Activated CD4-positive, alpha-beta T cell treated with anti-CD3 and anti-CD28 coated beads, Interleukin-2, amount 10 ng/mL, durations not matched to agents 7 days and 5 days (primary cell): ENCODE measurements around the gene IAH1. TPM values are rescaled to one million over a fixed set of nuclear protein-coding genes. Genes with fewer than 3 reads are reported as not detected.

ENCODE experiments used
- CTCF ChIA-PET: fragments of 350-600 bp; sonication (Branson Sonifier 250); formaldehyde crosslinking; loops from one replicate; lab custom pipeline; 2021; ENCODE audit warnings: antibody characterized with exemption; lab: Charles Lee
- POLR2A ChIA-PET: fragments of 350-600 bp; sonication (Branson Sonifier 250); formaldehyde crosslinking; loops from one replicate; lab custom pipeline; 2021; ENCODE audit warnings: antibody characterized with exemption; lab: Charles Lee
- DNase-seq: peaks from one replicate; pipeline ENCODE4 v3.0.0-alpha.2; 2020
- H3K27ac Mint-ChIP-seq: one replicate; pipeline ENCODE4 v1.8.0; 2021; ENCODE audit warnings: mild to moderate bottlenecking, moderate library complexity, mixed read lengths
- H3K27me3 Mint-ChIP-seq: one replicate; pipeline ENCODE4 v1.8.0; 2021; ENCODE audit warnings: mixed read lengths
- H3K36me3 Mint-ChIP-seq: one replicate; pipeline ENCODE4 v1.8.0; 2021; ENCODE audit warnings: low read depth, mixed read lengths
- H3K4me1 Mint-ChIP-seq: one replicate; pipeline ENCODE4 v1.8.0; 2021; ENCODE audit warnings: mixed read lengths
- H3K4me3 Mint-ChIP-seq: one replicate; pipeline ENCODE4 v1.8.0; 2021; ENCODE audit warnings: mild to moderate bottlenecking, moderate library complexity, mixed read lengths
- H3K9me3 Mint-ChIP-seq: one replicate; pipeline ENCODE4 v1.8.0; 2021; ENCODE audit warnings: mixed read lengths
- total RNA-seq, 2 experiments: library from RNA; stranded (reverse); gene quantifications; one replicate each; pipeline ENCODE4 v1.2.3, GENCODE V29; 2021

IAH1 gene
- total RNA-seq, 2 experiments from 2014 or later: 58.1 to 64.4 TPM

GRCh38 chr2:9478526-9478925 is 4.2 kb downstream of the IAH1 start:
- no peak overlapping the region for H3K27ac Mint-ChIP-seq
- H3K4me1 Mint-ChIP-seq: peaks cover 49% of the 10 kb centered on the region
- POLR2A ChIA-PET: interaction anchor here (0.6 kb wide), 1 partner anchor 77 kb away, joined by 5 read pairs; no protein-coding TSS in a partner anchor
- CTCF ChIA-PET: no interaction called here
- peaks cover 3% of the 10 kb centered on the region for H3K9me3 Mint-ChIP-seq
- H3K4me3 Mint-ChIP-seq: no peak overlapping the region
- peaks cover 55% of the 10 kb centered on the region for H3K36me3 Mint-ChIP-seq
- no peak for DNase-seq
- H3K27me3 Mint-ChIP-seq: no peaks in the 10 kb centered on the region

GRCh38 chr2:9480157-9480556 is 5.8 kb downstream of the IAH1 start:
- peaks cover 68% of the 10 kb centered on the region for H3K36me3 Mint-ChIP-seq
- no peak overlapping the region for H3K27ac Mint-ChIP-seq
- H3K27me3 Mint-ChIP-seq: no peaks in the 10 kb centered on the region
- no peak for DNase-seq
- H3K4me1 Mint-ChIP-seq: peaks cover 44% of the 10 kb centered on the region
- CTCF ChIA-PET: interaction anchor here (0.8 to 1.5 kb wide), 2 partner anchors 9 to 23 kb away, joined by 3 to 4 read pairs; no protein-coding TSS in a partner anchor
- H3K9me3 Mint-ChIP-seq: peaks cover 3% of the 10 kb centered on the region
- no peak overlapping the region for H3K4me3 Mint-ChIP-seq
- POLR2A ChIA-PET: no interaction called here

- DNase-seq: no peak
- Mint-ChIP-seq H3K27me3 (no peaks in the 10 kb centered on the region), H3K9me3 (no peaks in the 10 kb centered on the region), H3K4me1 (peaks cover 19% of the 10 kb centered on the region), H3K4me3 (no peak overlapping the region), H3K36me3 (peaks cover 71% of the 10 kb centered on the region), H3K27ac (no peak overlapping the region)
- POLR2A ChIA-PET: no interaction called here
- CTCF ChIA-PET: interaction anchor here (1.0 to 1.3 kb wide), 4 partner anchors 9 to 18 kb away, joined by 3 to 5 read pairs (median 3); no protein-coding TSS in a partner anchor
These were observed 8.8 kb downstream of the IAH1 start for GRCh38 chr2:9483107-9483506.

- Mint-ChIP-seq H3K27me3 (no peaks in the 10 kb centered on the region), H3K9me3 (no peaks in the 10 kb centered on the region), H3K27ac (no peak overlapping the region), H3K4me3 (no peak overlapping the region), H3K4me1 (peaks cover 9% of the 10 kb centered on the region), H3K36me3 (peaks cover 67% of the 10 kb centered on the region)
- DNase-seq: no peak
- POLR2A ChIA-PET: no interaction called here
- CTCF ChIA-PET: interaction anchor here (1.3 kb wide), 1 partner anchor 8 kb away, joined by 5 read pairs; no protein-coding TSS in a partner anchor
These were observed 10.2 kb downstream of the IAH1 start for GRCh38 chr2:9484533-9484932.

- H3K36me3 Mint-ChIP-seq: peaks cover 79% of the 10 kb centered on the region
- H3K27ac Mint-ChIP-seq: no peak overlapping the region
- H3K27me3 Mint-ChIP-seq: no peaks in the 10 kb centered on the region
- H3K4me3 Mint-ChIP-seq: no peak overlapping the region
- no peaks in the 10 kb centered on the region for H3K9me3 Mint-ChIP-seq
- H3K4me1 Mint-ChIP-seq: peaks cover 12% of the 10 kb centered on the region
- ChIA-PET CTCF (no interaction called here), POLR2A (no interaction called here)
- no peak for DNase-seq
These were observed 14.5 kb downstream of the IAH1 start for GRCh38 chr2:9488583-9489547.

- no peak for DNase-seq
- CTCF ChIA-PET: interaction anchor here (1.0 to 1.3 kb wide), 2 partner anchors 8 to 20 kb away, joined by 3 read pairs; no protein-coding TSS in a partner anchor
- Mint-ChIP-seq H3K4me3 (no peak overlapping the region), H3K9me3 (no peaks in the 10 kb centered on the region), H3K27me3 (no peaks in the 10 kb centered on the region), H3K4me1 (peaks cover 15% of the 10 kb centered on the region), H3K27ac (no peak overlapping the region), H3K36me3 (peaks cover 73% of the 10 kb centered on the region)
- POLR2A ChIA-PET: no interaction called here
These were observed 16.4 kb downstream of the IAH1 start for GRCh38 chr2:9490789-9491188.

GRCh38 chr2:9492927-9493326 is 18.6 kb downstream of the IAH1 start:
- H3K4me3 Mint-ChIP-seq: no peak overlapping the region
- POLR2A ChIA-PET: no interaction called here
- peaks cover 23% of the 10 kb centered on the region for H3K4me1 Mint-ChIP-seq
- H3K9me3 Mint-ChIP-seq: no peaks in the 10 kb centered on the region
- H3K36me3 Mint-ChIP-seq: peaks cover 73% of the 10 kb centered on the region
- CTCF ChIA-PET: interaction anchor here (0.9 to 1.3 kb wide), 3 partner anchors 9 to 26 kb away, joined by 3 to 5 read pairs (median 4); no protein-coding TSS in a partner anchor
- DNase-seq: no peak
- H3K27me3 Mint-ChIP-seq: no peaks in the 10 kb centered on the region
- H3K27ac Mint-ChIP-seq: no peak overlapping the region

- POLR2A ChIA-PET: no interaction called here
- Mint-ChIP-seq H3K27ac (no peak overlapping the region), H3K4me3 (no peak overlapping the region)
These were observed 19.1 kb downstream of the IAH1 start for GRCh38 chr2:9493478-9493877.

GRCh38 chr2:9494081-9494480 is 19.7 kb downstream of the IAH1 start:
- Mint-ChIP-seq H3K4me1 (peaks cover 23% of the 10 kb centered on the region), H3K9me3 (no peaks in the 10 kb centered on the region), H3K4me3 (no peak overlapping the region), H3K36me3 (peaks cover 69% of the 10 kb centered on the region), H3K27me3 (no peaks in the 10 kb centered on the region), H3K27ac (no peak overlapping the region)
- DNase-seq: no peak
- ChIA-PET POLR2A (no interaction called here), CTCF (interaction anchor here (0.8 to 1.1 kb wide), 2 partner anchors 8 to 56 kb away, joined by 3 read pairs; no protein-coding TSS in a partner anchor)

More at GRCh38 chr2:9493478-9493877, 19.1 kb downstream of the IAH1 start:
- peaks cover 23% of the 10 kb centered on the region for H3K4me1 Mint-ChIP-seq
- CTCF ChIA-PET: interaction anchor here (1.1 kb wide), 1 partner anchor 25 kb away, joined by 4 read pairs; no protein-coding TSS in a partner anchor
- H3K27me3 Mint-ChIP-seq: no peaks in the 10 kb centered on the region
- DNase-seq: no peak
- H3K36me3 Mint-ChIP-seq: peaks cover 71% of the 10 kb centered on the region
- H3K9me3 Mint-ChIP-seq: no peaks in the 10 kb centered on the region

GRCh38 chr2:9497017-9497416 is 22.7 kb downstream of the IAH1 start:
- H3K4me1 Mint-ChIP-seq: peaks cover 15% of the 10 kb centered on the region

GRCh38 chr2:9498210-9498609 is 23.9 kb downstream of the IAH1 start:
- Mint-ChIP-seq H3K4me3 (no peak overlapping the region), H3K4me1 (peaks cover 16% of the 10 kb centered on the region), H3K27me3 (no peaks in the 10 kb centered on the region), H3K9me3 (no peaks in the 10 kb centered on the region), H3K36me3 (peaks cover 66% of the 10 kb centered on the region), H3K27ac (no peak overlapping the region)
- DNase-seq: no peak
- CTCF ChIA-PET: interaction anchor here (0.7 kb wide), 1 partner anchor 9 kb away, joined by 4 read pairs; no protein-coding TSS in a partner anchor
- POLR2A ChIA-PET: interaction anchor here (0.5 kb wide), 1 partner anchor 58 kb away, joined by 4 read pairs; no protein-coding TSS in a partner anchor

More at GRCh38 chr2:9497017-9497416, 22.7 kb downstream of the IAH1 start:
- CTCF ChIA-PET: no interaction called here
- no peaks in the 10 kb centered on the region for H3K9me3 Mint-ChIP-seq
- no peaks in the 10 kb centered on the region for H3K27me3 Mint-ChIP-seq
- peaks cover 69% of the 10 kb centered on the region for H3K36me3 Mint-ChIP-seq
- no peak overlapping the region for H3K4me3 Mint-ChIP-seq
- POLR2A ChIA-PET: no interaction called here
- no peak overlapping the region for H3K27ac Mint-ChIP-seq
- DNase-seq: no peak

- no peaks in the 10 kb centered on the region for H3K27me3 Mint-ChIP-seq
- POLR2A ChIA-PET: no interaction called here
- CTCF ChIA-PET: interaction anchor here (0.6 to 1.3 kb wide), 2 partner anchors 9 to 22 kb away, joined by 4 read pairs; no protein-coding TSS in a partner anchor
- no peaks in the 10 kb centered on the region for H3K9me3 Mint-ChIP-seq
- H3K36me3 Mint-ChIP-seq: peaks cover 52% of the 10 kb centered on the region
- H3K4me3 Mint-ChIP-seq: no peak overlapping the region
- H3K27ac Mint-ChIP-seq: no peak overlapping the region
- DNase-seq: no peak
- no peaks in the 10 kb centered on the region for H3K4me1 Mint-ChIP-seq
These were observed 34.6 kb downstream of the IAH1 start for GRCh38 chr2:9508931-9509330.
